Spleen (tissue), 11 donors: ENCODE results near the gene SPTBN1. TPM values are rescaled to one million over a fixed set of nuclear protein-coding genes. Genes with fewer than 3 reads are reported as not detected.
A peak's percentile ranks its signal among the peaks of the same experiment; 100 is the strongest.

Source experiments
- DNase-seq: peaks from one replicate; pipeline ENCODE4 v3.0.0-alpha.2; 2020
- H3K27ac ChIP-seq, 8 donors: fragments of 200-600 bp; sonication (generic) in 7 of 8; 1 replicate in 4 of 8; 2 replicates in 4 of 8; pipeline versions ENCODE4 v1.5.0 to v1.8.0; 2016 to 2021; ENCODE audit warnings: inconsistent platforms in 4 of 8, mild to moderate bottlenecking in 4 of 8, moderate library complexity in 1 of 8
- H3K27me3 ChIP-seq, 7 donors: fragments of 200-600 bp; sonication (generic) in 6 of 7; replicated peaks in 1 of 7; 1 replicate in 4 of 7; 2 replicates in 3 of 7; pipeline versions ENCODE4 v1.5.0 to v1.8.0; 2016 to 2021; ENCODE audit warnings: inconsistent platforms in 3 of 7, mild to moderate bottlenecking in 1 of 7
- H3K36me3 ChIP-seq, 6 donors: fragments of 200-600 bp; sonication (generic) in 5 of 6; 1 replicate in 4 of 6; 2 replicates in 2 of 6; pipeline versions ENCODE4 v1.5.0 to v1.8.0; 2016 to 2021; ENCODE audit warnings: inconsistent platforms in 2 of 6
- H3K4me1 ChIP-seq, 6 donors: fragments of 200-600 bp; sonication (generic) in 5 of 6; 1 replicate in 3 of 6; 2 replicates in 3 of 6; pipeline versions ENCODE4 v1.5.0 to v1.8.0; 2016 to 2021; ENCODE audit warnings: inconsistent platforms in 3 of 6
- H3K4me3 ChIP-seq, 8 donors: fragments of 200-600 bp; sonication (generic) in 7 of 8; 1 replicate in 4 of 8; 2 replicates in 4 of 8; pipeline versions ENCODE4 v1.5.0 to v1.8.0; 2016 to 2021; ENCODE audit warnings: inconsistent platforms in 4 of 8, mild to moderate bottlenecking in 4 of 8, moderate library complexity in 2 of 8
- H3K9me3 ChIP-seq, 8 donors: fragments of 200-600 bp; sonication (generic) in 7 of 8; 1 replicate in 4 of 8; 2 replicates in 4 of 8; pipeline versions ENCODE4 v1.5.0 to v1.8.0; 2016 to 2021; ENCODE audit warnings: inconsistent platforms in 4 of 8
- POLR2A ChIP-seq, 3 donors: fragments of 450-650 bp; IDR thresholded peaks; one replicate each; pipeline ENCODE4 v1.5.1; 2017; ENCODE audit warnings: antibody characterized with exemption in 3 of 3, mild to moderate bottlenecking in 1 of 3
- POLR2AphosphoS5 ChIP-seq, 3 donors: sonication (generic); formaldehyde crosslinking; IDR thresholded peaks; one replicate each; pipeline ENCODE4 v1.5.1; 2017; ENCODE audit warnings: antibody characterized with exemption in 3 of 3
- WGBS, 5 donors: extraction: QIAGEN DNeasy Blood & Tissue Kit in 3 of 5; methylation state at CpG; one replicate each; pipeline versions ENCODE4 v1.1.5 to v1.1.7; 2013 to 2018; 5-methylcytosine and 5-hydroxymethylcytosine counted together
- intact Hi-C: fragments of 100-400 bp; cut with DNase I; formaldehyde crosslinking; loops from one replicate; pipeline ENCODE4 v1.15.0; 2023; ENCODE audit warnings: low total_unique reads
- polyA plus RNA-seq, 3 donors: library from polyadenylated mRNA; stranded (reverse); fragments of 200-250 nt; gene quantifications; one replicate each; pipeline ENCODE4 v1.2.1, GENCODE V29; 2013
- total RNA-seq, 7 donors: library from RNA; depleted of rRNA in 3 of 7; stranded (reverse); fragments of >200 nt in 3 of 7; fragmentation: NEBNext Ultra II Directional in 4 of 7; extraction: Animal tissue kit (Norgen Biotek cat#: 25700) in 4 of 7; gene quantifications; one replicate each; pipeline versions ENCODE4 v1.1.0 to v1.2.1, GENCODE V29; 2016 to 2021
- TF ChIP-seq, protein P1 (sequence below), 11 experiments: fragments of 200-600 bp in 7 of 11; fragments of 450-650 bp in 4 of 11; sonication (generic) in 4 of 11; IDR thresholded peaks in 8 of 11; conservative IDR thresholded peaks in 3 of 11; 1 replicate in 7 of 11; 2 replicates in 4 of 11; pipeline versions ENCODE4 v1.4.0 to v1.8.0; 2016 to 2021; ENCODE audit warnings: antibody characterized with exemption in 11 of 11, inconsistent platforms in 4 of 11, mild to moderate bottlenecking in 1 of 11
- donor health status: healthy with polysubstance abuse.
- donor health status: DM: no; HTN: no; CAD: no; lungs with moderate emphysema.
- donor health status: DM: no; HTN: no; CAD: no.
- donor health status: Bipolar disorder and iron deficiency.
- donor health status: healthy.
- donor health status: DM: no; HTN: no; CAD: no.
- donor health status: DM: yes; HTN: yes; CAD: no.

SPTBN1 gene
- total and polyA plus RNA-seq, 10 donors, result 32.7 to 352 (median 269) TPM

DNA sequence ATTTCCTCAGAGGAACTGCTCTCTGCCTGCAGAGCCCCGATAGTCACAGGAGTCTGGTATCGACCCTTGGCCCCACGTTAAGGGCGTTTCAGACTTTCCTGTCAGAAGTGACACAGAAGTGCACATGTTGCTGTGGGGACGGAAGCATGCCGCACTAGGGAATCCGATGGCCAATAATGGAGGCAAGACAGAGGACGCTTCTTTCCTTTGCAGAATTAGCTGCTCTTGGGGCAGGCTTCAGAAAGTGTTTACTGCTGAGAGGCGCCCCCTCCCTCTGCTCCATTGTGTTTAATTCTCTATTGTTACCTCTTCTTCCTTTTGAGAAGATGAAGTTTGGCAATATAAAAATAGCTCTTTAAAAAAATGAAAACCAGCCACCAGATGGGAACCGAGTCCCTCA lies 148.7 kb downstream of the SPTBN1 start:
- Histone ChIP-seq H3K27ac (peak overlapping the region; percentile 51 to 83 (median 76)), H3K36me3 (peaks cover 0 to 6% (median 3%) of the 10 kb centered on the region in 6 donors), H3K9me3 (no peaks in the 10 kb centered on the region), H3K27me3 (no peaks in the 10 kb centered on the region), H3K4me3 (peak overlapping the region in 1 of 8 donors; percentile 18), H3K4me1 (peaks cover 43 to 99% (median 76%) of the 10 kb centered on the region in 6 donors)
- 13 to 23% (median 16%) methylated on average over 10 of the region's 10 CpGs for WGBS, 5 donors
- TF ChIP-seq POLR2A (IDR thresholded peaks at IDR 0.05), result no peak
- TF ChIP-seq POLR2AphosphoS5 (IDR thresholded peaks at IDR 0.05), result peak in 2 of 3 donors; percentile 67 to 81
- TF ChIP-seq, protein P1, sequence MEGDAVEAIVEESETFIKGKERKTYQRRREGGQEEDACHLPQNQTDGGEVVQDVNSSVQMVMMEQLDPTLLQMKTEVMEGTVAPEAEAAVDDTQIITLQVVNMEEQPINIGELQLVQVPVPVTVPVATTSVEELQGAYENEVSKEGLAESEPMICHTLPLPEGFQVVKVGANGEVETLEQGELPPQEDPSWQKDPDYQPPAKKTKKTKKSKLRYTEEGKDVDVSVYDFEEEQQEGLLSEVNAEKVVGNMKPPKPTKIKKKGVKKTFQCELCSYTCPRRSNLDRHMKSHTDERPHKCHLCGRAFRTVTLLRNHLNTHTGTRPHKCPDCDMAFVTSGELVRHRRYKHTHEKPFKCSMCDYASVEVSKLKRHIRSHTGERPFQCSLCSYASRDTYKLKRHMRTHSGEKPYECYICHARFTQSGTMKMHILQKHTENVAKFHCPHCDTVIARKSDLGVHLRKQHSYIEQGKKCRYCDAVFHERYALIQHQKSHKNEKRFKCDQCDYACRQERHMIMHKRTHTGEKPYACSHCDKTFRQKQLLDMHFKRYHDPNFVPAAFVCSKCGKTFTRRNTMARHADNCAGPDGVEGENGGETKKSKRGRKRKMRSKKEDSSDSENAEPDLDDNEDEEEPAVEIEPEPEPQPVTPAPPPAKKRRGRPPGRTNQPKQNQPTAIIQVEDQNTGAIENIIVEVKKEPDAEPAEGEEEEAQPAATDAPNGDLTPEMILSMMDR (IDR thresholded peaks at IDR 0.05 in 8 of 11, conservative IDR thresholded peaks at IDR 0.05 in 3 of 11), result no peak
- no peak for DNase-seq
- intact Hi-C loops, result no loop called here

DNA sequence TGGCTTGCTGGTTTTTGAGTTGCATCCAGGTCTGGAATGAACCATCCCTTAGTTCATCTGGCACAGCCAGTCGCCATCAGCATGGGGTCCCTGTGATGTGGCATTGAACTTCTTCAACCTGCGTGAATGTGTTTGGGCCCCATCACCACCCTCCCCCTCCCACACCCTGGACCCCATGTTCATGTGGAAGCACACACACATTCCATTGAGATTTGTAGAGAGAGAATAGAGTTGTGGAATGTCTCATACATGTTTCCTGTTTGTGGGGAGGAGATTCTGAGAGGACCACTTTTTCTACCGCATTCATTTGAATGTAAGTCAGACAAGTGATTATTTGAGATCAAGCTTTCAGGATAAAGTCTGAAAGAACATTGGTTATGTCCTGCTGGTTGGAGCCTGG lies 149.7 kb downstream of the SPTBN1 start:
- Histone ChIP-seq H3K9me3 (no peaks in the 10 kb centered on the region), H3K4me3 (no peak overlapping the region), H3K27ac (peak overlapping the region; percentile 51 to 83 (median 76)), H3K4me1 (peaks cover 38 to 99% (median 78%) of the 10 kb centered on the region in 6 donors), H3K36me3 (no peaks in the 10 kb centered on the region), H3K27me3 (no peaks in the 10 kb centered on the region)
- WGBS, 5 donors, result 67 to 82% (median 76%) methylated on average over 3 of the region's 3 CpGs
- TF ChIP-seq POLR2AphosphoS5 (IDR thresholded peaks at IDR 0.05), result no peak
- TF ChIP-seq POLR2A (IDR thresholded peaks at IDR 0.05), result no peak
- TF ChIP-seq, protein P1 (IDR thresholded peaks at IDR 0.05 in 8 of 11, conservative IDR thresholded peaks at IDR 0.05 in 3 of 11), result no peak
- intact Hi-C loops, result no loop called here
- no peak for DNase-seq

DNA sequence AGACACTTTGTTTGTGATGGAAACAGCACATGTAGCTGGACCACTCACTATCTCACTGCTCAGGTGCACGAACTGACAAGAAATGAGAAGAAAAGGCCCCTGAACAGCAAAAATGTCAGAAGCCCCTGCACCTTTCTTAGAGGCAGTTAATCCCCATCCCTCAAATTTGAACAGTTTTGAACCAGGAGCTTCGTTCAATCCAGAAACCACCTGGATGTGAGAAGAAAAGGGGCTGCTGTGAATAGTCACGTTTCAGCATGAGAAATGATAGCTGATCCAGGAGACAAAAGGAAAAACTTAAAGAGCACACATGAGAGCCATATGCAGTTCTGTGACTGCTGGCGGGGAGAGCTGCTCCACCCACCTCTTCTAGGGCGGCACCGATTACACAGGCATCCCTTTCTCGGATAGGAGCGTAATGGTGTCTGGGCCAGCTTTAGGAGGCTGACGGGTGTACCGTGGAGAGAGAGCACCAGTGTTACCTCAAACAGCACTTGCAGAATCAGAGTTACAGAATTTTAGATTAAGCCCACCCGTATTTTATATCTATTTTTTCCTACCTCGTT lies 150.3 kb downstream of the SPTBN1 start:
- TF ChIP-seq POLR2AphosphoS5 (IDR thresholded peaks at IDR 0.05) (peak in 1 of 3 donors; percentile 21), POLR2A (IDR thresholded peaks at IDR 0.05) (no peak)
- Histone ChIP-seq H3K9me3 (no peaks in the 10 kb centered on the region), H3K4me1 (peaks cover 31 to 98% (median 75%) of the 10 kb centered on the region in 6 donors), H3K27ac (peak overlapping the region in 5 of 8 donors; percentile 13 to 83 (median 75)), H3K4me3 (no peak overlapping the region), H3K27me3 (no peaks in the 10 kb centered on the region), H3K36me3 (no peaks in the 10 kb centered on the region)
- DNase-seq, result no peak
- intact Hi-C loops, result no loop called here
- WGBS, 5 donors, result 63 to 72% (median 71%) methylated on average over 12 of the region's 12 CpGs

DNA sequence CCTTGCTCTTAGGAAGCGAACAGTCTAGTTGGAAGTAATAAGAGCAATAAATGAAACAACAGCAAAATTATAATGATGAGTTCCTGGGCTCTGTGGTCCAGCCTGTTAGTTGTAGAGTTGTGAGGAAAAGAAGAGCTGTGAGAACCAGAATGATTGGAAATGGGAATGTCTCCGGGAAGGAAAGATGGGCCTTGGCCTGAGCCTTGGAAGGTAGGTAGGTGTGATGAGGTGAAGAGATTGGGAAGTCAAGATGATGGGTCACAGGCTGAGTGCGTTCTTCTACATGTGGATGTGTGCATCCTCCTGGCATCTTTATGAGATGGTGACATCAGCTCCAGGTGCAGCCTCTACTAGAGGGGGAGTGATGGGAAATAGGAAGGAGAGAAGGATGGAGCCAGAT lies 152.1 kb downstream of the SPTBN1 start:
- peaks cover 20 to 98% (median 68%) of the 10 kb centered on the region in 6 donors for H3K4me1 ChIP-seq
- H3K4me3 ChIP-seq, result no peak overlapping the region
- intact Hi-C loops, result no loop called here
- WGBS, 5 donors, result 90 to 100% (median 95%) methylated on average over 3 of the region's 3 CpGs
- TF ChIP-seq POLR2A (IDR thresholded peaks at IDR 0.05) (no peak), POLR2AphosphoS5 (IDR thresholded peaks at IDR 0.05) (no peak)
- TF ChIP-seq, protein P1 (IDR thresholded peaks at IDR 0.05 in 8 of 11, conservative IDR thresholded peaks at IDR 0.05 in 3 of 11), result no peak
- no peaks in the 10 kb centered on the region for H3K27me3 ChIP-seq
- H3K36me3 ChIP-seq, result peaks cover 0 to 15% (median 9%) of the 10 kb centered on the region in 6 donors
- H3K27ac ChIP-seq, result no peak overlapping the region
- DNase-seq, result no peak
- H3K9me3 ChIP-seq, result no peaks in the 10 kb centered on the region
